HG03097 (cell line): ENCODE measurements around the gene FBLIM1.

Experiments
- ATAC-seq: cut with Tn5 transposase; IDR thresholded peaks from one replicate; pipeline ENCODE4 v1.9.1; 2021; ENCODE audit not compliant: unreplicated experiment, low FRiP score

Gene FBLIM1

DNA sequence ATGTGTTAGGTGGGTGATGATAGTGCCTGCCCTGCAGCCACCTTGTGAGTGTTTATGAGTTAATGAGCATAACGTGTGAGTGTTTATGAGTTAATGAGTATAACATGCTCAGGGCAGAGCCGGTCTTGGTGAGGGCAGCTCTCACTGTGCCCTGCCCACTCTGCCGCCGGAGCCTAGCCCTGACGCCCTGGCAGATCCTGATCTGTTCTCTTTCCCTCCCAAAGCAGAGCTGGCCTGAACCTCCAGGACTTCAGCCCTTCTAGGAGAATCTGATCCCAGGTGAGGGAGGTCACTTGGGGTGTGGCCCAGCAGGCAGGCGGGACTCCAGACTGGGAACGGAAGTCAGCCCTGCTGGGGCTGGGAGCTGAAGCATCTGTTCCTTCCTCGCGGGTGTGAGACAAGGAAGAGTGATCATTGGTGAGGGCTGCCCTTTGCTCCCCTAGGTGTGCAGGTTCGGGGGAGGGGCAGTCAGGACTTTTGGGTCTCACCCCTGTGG lies 5.7 kb downstream of the FBLIM1 start:
- no peak for ATAC-seq

DNA sequence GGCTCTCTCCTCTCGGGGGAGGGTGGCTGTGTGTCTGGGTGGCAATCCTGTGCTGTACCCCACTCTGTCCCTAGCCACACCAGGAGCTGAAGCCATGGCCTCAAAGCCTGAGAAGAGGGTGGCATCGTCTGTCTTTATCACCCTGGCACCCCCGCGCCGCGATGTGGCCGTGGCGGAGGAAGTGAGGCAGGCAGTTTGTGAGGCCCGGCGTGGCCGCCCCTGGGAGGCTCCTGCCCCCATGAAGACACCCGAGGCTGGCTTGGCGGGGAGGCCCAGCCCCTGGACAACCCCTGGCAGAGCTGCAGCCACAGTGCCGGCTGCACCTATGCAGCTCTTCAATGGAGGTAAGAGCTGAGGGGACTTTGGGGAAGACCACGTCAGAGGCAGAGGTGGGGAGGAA lies 6.3 kb downstream of the FBLIM1 start:
- no peak for ATAC-seq

DNA sequence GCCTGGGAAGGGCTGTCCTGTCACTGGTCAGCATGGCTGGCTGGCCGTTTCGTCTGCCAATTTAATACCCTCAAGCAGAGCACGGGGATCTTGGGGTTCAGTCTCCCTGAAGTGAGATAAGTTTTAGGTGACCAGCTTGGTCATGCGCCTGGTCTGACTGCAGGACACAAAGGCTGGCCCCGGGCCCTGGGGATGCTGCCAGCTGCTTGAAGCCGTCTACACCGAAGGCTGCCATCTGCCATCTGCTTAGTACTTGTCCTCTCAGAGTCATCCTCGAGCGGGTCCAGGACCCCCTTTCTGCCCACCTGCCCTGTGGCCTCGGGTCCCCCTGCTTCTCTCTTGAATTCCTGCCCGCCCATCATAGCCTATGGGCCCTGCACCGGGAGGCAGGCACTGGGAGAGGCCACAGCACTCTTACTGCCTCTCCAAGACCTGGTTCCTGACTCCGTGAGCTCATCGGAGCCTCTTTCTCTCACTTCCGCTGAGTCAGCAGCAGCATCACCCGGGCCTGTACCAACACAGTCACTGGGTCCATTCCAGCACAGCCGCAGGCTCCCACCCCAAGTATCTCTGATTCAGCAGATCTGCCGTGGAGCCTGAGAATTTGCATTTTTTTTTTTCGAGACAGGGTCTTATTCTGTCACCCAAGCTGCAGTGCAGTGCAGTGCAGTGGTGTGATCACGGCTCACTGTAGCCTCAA lies 7.0 kb downstream of the FBLIM1 start:
- no peak for ATAC-seq

DNA sequence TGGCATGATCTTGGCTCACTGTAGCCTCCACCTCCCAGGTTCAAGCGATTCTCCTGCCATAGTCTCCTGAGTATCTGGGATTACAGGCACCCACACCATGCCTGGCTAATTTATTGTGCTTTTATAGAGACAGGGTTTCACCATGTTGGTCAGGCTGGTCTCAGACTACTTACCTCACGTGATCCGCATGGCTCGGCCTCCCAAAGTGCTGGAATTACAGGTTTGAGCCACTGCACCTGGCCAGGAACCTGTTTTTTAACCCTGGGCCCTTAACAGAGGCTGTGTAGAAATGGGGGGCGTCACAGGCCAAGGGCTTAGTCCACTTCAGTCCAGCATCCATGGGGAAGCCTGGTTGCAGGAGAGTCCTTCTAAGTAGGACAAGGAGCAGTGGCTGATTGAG lies 9.3 kb downstream of the FBLIM1 start:
- no peak for ATAC-seq

DNA sequence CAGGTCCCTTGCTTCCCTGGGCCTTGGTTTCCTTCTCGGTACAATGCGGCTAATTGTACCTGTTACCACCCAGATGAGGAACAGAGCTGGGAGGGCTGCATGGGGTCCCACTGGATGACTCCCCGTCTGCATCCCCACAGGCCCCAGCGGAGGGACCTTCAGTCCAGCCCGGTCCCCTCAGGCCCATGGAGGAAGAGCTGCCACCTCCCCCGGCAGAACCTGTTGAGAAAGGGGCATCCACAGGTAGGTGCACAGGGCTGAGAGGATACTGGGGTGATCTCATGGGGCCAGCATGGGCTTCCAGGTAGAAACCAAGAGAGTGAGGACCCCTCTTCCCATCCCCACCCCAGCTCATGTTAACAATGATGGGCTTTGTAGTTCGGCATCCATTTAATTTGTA lies 9.8 kb downstream of the FBLIM1 start:
- ATAC-seq: no peak

DNA sequence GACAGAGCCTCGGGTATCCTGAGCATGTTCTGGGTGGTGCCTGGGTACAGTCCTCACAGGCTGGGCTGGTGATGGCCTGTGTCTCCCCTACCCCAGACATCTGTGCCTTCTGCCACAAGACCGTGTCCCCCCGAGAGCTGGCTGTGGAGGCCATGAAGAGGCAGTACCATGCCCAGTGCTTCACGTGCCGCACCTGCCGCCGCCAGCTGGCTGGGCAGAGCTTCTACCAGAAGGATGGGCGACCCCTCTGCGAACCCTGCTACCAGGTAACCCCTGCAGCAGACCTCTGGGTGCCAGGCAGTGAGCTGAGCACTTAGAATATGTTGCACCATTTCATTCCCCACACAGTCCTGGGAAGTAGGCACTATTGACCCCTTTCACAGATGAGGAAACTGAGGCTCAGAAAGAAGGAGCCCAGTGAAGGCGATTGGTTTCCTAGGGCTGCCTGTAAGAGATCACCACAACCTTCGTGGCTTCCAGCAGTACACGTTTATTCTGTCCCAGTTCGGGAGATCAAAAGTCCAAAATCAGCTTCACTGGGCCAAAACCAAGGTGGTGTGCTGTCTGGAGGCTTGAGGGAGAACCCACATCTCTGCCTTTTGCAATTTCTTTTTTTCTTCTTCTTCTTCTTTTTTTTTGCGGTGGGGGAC lies 11.8 kb downstream of the FBLIM1 start:
- no peak for ATAC-seq

DNA sequence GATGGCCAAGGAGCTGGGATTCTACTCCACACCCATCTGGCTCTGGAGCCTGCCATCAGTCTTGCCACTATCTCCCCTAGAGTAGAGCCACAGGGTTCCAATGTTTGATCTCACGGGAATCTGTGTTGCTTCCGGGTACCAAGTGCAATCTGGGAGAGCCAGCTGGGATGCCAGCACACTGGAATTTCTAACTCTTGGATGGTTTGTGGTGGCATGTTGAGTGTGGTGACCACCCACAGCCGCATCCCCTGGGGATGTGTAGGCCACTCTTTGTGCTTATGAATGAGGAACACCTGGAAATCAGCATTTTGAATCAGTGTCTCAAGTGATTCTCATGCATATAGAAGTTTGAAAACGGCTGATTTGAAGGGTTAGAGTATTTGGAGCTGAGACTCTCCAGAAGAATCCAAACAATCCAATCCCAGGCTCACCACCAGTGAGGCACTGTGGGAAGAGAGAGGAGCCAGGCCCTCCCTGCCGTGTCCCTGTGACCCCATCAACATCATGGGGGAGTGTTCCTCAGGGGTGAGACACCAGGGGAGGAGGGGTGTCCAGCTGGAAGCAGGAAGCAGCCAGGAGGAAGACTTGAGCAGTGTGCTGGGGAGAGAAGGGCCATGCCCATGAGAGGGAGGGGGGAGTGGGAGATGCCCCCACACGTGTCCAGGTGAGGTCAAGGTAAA lies 13.4 kb downstream of the FBLIM1 start:
- no peak for ATAC-seq

DNA sequence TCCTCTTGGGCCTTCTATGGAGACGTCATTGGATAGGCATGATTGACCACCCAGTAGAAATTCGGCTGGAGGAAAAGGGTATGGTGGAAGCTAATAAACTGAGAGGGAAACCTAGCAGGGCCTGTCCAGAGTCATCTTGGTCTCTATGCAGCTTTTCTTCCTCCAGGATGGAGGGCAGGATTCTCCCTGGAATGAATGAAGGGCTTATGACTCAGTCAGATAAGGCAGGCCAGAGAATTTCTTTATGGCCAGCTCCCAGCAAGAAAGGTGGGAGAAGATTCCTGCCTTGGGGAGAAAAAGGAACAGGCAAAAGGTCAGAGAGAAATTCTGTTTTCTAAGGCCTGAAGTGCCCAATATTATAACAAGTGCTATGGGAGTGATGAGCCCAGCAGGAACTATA lies 17.1 kb downstream of the FBLIM1 start:
- ATAC-seq: no peak

DNA sequence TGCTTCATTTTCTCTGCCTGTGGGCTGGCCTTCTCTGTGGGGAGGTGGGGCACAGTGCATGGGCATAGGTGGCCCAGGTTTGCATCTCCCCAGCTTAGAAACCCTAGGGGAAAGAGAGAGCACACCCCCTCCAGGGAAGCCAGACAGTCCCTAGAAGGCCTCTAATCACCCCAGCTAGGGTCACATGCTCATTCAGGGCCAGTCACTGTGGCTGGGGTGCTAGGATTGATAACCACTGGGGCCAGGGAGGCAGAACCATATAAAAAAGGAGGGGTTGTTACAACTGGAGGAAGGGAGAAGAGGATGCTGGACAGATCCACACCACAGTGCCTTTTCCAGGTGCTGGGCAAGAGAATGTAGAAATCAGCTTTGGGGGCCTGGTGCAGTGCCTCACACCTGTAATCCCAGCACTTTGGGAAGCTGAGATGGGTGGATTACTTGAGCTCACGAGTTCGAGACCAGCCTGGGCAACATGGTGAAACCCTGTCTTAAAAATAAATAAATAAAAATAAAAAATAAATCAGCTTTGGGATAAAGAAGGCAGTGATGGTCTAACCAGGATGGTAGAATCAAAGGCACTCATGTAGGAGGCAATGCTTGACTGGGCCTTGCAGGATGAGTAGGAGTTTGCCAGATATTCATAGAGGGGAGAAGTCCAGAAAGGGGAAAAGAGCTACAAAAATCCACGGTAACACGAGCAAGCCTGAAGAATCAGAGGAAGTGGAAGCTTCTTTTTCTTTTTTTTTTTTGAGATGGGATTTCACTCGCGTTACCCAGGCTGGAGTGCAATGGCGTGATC lies 19.5 kb downstream of the FBLIM1 start:
- no peak for ATAC-seq

DNA sequence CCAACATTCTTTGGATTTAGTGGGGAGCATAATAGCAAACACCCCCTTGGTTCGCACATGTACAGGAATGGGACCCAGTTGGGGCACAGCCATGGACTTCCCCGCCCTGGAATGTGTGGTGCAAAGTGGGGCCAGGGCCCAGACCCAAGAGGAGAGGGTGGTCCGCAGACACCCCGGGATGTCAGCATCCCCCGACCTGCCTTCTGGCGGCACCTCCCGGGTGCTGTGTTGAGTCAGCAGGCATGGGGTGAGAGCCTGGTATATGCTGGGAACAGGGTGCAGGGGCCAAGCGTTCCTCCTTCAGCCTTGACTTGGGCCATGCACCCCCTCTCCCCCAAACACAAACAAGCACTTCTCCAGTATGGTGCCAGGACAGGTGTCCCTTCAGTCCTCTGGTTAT lies 27.1 kb downstream of the FBLIM1 start:
- no peak for ATAC-seq

DNA sequence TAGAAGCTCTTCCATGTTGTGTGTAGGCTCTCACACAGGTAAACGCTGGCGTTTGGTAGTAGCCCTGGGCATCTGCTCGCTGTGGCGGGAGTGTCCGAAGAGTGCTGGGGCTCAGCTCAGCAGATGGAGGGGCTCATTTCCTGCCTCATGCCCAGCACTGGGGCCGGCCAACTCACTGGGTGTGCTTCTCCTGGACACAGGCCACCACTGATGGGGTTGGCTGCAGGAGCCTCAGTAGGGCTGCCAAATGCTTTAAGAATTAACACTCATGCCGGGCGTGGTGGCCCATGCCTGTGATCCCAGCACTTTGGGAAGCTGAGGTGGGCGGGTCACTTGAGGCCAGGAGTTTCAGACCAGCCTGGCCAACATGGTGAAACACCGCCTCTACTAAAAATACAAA lies 28.0 kb downstream of the FBLIM1 start:
- no peak for ATAC-seq

DNA sequence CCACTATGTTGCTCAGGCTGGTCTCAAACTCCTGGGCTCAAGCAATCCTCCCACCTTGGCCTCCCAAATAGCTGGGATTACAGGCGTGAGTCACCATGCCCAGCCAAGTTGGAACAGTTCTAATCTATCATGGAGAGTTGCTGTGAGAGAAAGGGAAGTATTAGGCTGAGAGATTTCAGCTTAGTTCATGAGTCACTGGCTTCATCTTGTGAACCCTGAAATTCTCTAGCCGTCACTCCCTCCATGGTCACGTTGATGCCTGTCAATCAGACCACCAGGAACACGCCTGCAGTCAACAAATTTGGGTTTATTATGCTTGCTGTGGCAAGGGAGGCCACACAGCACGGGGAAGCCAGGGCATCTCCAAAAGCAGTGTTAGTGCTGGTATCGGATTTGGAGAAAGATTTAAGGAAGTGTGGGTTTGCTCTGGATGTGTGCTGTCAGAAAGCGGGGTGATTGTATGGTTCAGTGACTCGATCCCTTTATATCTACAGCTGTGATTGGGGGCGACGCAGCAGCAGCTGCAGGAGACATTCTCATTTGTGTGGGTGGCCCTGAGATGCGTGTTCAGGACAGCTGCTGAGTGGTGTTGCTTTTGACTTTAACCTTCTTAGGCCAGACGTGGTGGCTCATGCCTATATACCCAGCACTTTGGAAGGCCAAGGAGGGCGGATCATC lies 30.2 kb downstream of the FBLIM1 start:
- no peak for ATAC-seq

DNA sequence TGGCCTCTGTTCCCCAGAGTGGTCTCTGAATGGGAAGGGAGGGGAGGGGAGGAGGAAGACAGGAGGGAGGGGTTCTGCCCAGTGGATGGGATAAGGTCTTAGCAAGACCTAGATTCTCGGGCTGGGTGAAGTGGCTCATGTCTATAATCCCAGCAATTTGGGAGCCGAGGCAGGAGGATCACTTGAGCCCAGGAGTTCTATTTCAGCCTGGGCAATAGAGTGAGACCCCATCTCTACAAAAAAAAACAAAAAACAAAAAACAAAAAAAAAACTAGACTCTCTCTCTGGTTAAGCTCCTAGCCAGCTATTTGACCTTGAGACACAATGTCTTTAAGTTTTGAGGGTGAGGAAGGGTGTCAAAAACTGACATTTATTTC lies 37.5 kb downstream of the FBLIM1 start:
- no peak for ATAC-seq

DNA sequence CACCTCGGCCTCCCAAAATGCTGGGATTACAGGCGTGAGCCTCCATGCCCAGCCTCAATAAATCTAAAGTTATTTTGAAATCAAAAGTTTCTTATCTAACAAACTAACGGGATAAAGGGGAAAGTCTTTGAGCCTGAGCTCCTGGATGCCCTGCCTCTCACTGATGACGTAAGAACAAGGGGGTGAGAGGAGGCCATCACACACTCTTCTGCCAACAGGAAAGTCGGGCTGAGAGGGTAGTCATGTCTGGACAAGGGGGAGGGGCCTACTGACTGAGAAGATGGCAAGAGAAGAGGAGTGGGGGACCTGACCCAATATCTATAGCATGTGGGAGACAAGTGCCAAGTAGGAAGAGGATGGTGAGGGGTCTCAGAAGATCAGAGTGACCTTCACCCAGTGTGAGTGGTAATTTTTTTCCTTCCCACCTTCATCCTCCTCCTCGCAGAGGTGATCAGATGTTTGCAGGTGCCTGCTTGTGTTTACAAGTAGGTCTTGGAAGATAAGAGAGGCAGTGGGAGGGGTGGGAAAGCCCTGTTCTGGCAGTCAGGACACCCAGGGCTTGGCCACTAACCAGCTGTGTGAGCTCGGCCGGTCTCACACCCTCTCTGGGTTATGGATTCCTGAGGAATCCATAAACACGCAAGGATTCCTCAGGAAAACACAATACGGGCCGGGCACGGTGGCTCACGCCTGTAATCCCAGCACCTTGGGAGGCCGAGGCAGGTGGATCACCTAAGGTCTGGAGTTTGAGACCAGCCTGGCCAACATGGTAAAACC lies 39.2 kb downstream of the FBLIM1 start:
- ATAC-seq: no peak

DNA sequence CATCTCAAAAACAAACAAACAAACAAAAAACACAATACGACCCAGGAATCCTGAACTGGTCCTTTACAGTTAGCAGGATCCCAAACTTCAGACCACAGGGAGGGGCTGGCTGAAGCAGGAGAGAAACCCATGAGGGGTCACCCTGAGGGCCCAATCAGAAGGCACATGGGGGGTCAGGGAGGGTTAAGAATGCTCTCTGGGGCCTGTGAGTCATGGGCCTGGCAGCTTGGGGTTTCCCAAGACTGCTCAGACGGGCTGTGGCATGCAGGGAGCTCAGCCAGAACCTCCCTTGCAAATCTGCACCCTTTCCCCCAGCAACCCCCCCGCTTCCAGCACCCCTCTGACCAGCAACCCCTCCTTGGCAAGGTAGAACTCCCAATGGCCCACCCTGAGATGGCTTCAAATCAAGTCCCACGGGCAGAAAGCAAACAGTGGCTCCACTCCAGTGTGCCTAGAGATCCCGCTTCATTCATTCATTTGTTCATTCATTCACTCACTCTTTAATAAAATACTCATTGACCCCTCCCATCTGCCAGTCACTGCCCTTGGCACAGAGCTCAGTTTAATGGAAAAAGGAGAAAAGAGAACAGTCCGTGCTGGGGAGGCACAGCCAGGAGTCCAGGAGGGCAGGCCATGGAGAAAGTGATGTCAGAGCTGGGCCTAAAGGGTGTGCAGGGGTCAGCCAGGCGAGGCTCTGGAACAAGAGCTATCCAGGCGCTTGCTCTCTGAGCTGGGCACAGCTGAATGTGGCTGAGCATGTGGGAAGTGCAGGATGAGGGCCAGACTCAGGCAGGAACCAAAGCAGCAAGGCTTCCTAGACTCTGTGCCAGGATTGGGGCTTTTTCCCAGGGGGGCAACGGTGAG lies 40.6 kb downstream of the FBLIM1 start:
- no peak for ATAC-seq

DNA sequence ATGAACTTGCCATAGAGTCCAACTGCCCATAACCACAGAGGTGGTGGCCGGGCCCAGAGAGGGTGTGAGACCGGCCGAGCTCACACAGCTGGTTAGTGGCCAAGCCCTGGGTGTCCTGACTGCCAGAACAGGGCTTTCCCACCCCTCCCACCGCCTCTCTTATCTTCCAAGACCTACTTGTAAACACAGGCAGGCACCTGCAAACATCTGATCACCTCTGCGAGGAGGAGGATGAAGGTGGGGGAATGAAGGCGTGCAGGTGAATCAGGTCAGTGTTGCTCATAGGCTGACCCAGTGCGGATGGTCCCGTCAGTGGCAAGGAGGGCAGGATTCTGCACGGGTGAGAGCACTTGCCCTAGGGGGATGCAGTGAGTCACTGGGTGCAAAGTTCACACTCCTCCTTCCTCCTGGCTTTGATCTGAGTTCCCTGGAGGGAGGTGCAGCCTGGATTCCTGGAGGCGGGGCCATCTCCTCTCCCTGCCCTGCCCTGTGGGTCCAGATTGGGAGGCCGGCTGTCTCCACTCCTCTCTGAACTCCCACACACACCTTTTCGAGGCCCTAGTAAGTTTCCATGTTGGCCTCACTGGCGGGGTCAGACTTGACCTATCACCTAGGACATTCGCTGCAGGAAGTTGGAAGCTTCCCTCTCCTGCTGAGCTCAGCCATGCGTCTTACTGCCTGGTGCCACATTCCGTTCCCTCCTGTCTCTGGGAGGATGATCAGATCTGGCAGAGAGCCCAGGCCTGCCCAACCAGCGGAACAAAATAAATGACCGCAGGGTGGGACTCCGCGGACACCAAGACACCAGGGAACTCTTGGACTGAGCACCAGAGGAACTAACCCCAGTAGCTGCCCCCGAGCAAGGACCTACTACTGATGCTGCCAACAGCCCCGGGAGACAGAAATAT lies 41.6 kb downstream of the FBLIM1 start:
- no peak for ATAC-seq

DNA sequence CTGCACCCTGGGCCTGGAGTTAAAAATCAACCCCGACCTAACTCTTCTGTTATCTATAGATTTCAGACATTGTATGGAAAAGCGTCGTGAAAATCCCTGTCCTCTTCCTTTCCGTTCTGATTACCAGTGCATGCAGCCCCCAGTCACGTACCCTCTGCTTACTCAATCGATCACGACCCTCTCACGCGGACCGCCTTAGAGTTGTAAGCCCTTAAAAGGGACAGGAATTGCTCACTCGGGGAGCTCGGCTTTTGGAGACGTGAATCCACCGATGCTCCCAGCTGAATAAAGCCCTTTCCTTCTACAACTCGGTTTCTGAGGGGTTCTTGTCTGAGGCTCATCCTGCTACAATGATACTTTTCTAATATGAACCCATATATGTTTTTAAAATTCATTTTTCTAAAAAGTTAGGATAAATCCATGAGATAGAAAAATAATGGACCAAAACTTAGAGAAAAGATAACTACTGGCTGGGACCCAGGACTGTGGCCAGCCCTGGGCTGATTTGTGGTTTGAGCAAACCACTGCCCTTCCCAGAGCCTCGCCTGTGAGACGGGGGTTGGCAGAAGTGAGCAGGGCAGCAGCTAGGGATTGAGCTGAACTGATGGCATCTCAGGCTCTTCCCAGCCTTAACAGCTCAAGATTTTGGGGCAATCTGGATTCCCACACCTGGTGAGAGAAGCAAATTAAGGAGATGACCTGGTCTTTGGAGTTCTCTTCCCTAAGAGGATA lies 43.8 kb downstream of the FBLIM1 start:
- no peak for ATAC-seq
